Putamen (tissue), 1 donor: ENCODE measurements around the gene ADARB2.

Experiments used
- DNase-seq: peaks from one replicate; pipeline ENCODE4 v3.0.0-alpha.2; 2016; ENCODE audit warnings: low spot score

ADARB2 gene

GRCh38 chr10:1287487-1287886 is 449.8 kb downstream of the ADARB2 start:
- DNase-seq, result no peak

GRCh38 chr10:1284076-1284475 is 453.2 kb downstream of the ADARB2 start:
- DNase-seq, result no peak

- DNase-seq, result no peak
Observed at GRCh38 chr10:1281405-1281782, 455.9 kb downstream of the ADARB2 start.

- DNase-seq, result no peak
Observed at GRCh38 chr10:1280466-1281404, 456.6 kb downstream of the ADARB2 start.

- DNase-seq, result no peak
Observed at GRCh38 chr10:1278306-1278705, 459.0 kb downstream of the ADARB2 start.

- no peak for DNase-seq
Observed at GRCh38 chr10:1274701-1275544, 462.4 kb downstream of the ADARB2 start.

- DNase-seq, result no peak
Observed at GRCh38 chr10:1274111-1274661, 463.1 kb downstream of the ADARB2 start.

GRCh38 chr10:1273372-1274105 is 463.8 kb downstream of the ADARB2 start:
- no peak for DNase-seq

- DNase-seq, result no peak
Observed at GRCh38 chr10:1272777-1273161, 464.6 kb downstream of the ADARB2 start.

- no peak for DNase-seq
Observed at GRCh38 chr10:1272079-1272776, 465.1 kb downstream of the ADARB2 start.

GRCh38 chr10:1270906-1271305 is 466.4 kb downstream of the ADARB2 start:
- no peak for DNase-seq

GRCh38 chr10:1270490-1270889 is 466.8 kb downstream of the ADARB2 start:
- no peak for DNase-seq

GRCh38 chr10:1268831-1269230 is 468.5 kb downstream of the ADARB2 start:
- DNase-seq, result no peak

- no peak for DNase-seq
Observed at GRCh38 chr10:1267568-1267967, 469.8 kb downstream of the ADARB2 start.

GRCh38 chr10:1267148-1267547 is 470.2 kb downstream of the ADARB2 start:
- no peak for DNase-seq

- no peak for DNase-seq
Observed at GRCh38 chr10:1266033-1266802, 471.1 kb downstream of the ADARB2 start.

- no peak for DNase-seq
Observed at GRCh38 chr10:1264001-1264400, 473.3 kb downstream of the ADARB2 start.

- no peak for DNase-seq
Observed at GRCh38 chr10:1257274-1257673, 480.1 kb downstream of the ADARB2 start.

- DNase-seq, result no peak
Observed at GRCh38 chr10:1256432-1256725, 480.9 kb downstream of the ADARB2 start.

- DNase-seq, result peak; percentile 25
Observed at GRCh38 chr10:1255600-1256431, 481.5 kb downstream of the ADARB2 start.
